NB4 (cell line): ENCODE results near the gene PCDHA5.

Experiments
- CTCF ChIP-seq: IDR thresholded peaks from one replicate; pipeline ENCODE4 v1.5.1; 2012; ENCODE audit warnings: low read depth, low read length
- MAX ChIP-seq: IDR thresholded peaks from 2 replicates; pipeline ENCODE4 v1.6.1; 2011; ENCODE audit warnings: low read depth, low read length
- MYC ChIP-seq: IDR thresholded peaks from 2 replicates; pipeline ENCODE4 v1.6.1; 2011; ENCODE audit warnings: low read depth, low read length
- POLR2A ChIP-seq: IDR thresholded peaks from 2 replicates; pipeline ENCODE4 v1.6.1; 2011; ENCODE audit warnings: mild to moderate bottlenecking; ENCODE audit not compliant: insufficient read length; ENCODE audit errors: extremely low read depth

GRCh38 chr5:140806834-140807775, 14.3 kb upstream of the PCDHA5 start, which contains the start of gene PCDHA4:
- TF ChIP-seq MAX (no peak), CTCF (peak; percentile 49), POLR2A (no peak), MYC (no peak)
